ENCODE data around the gene ST8SIA1. TPM values are rescaled to one million over a fixed set of nuclear protein-coding genes. Genes with fewer than 3 reads are reported as not detected.

ST8SIA1 gene
- total RNA-seq, 2 experiments from 2014 or later: not detected

DNA sequence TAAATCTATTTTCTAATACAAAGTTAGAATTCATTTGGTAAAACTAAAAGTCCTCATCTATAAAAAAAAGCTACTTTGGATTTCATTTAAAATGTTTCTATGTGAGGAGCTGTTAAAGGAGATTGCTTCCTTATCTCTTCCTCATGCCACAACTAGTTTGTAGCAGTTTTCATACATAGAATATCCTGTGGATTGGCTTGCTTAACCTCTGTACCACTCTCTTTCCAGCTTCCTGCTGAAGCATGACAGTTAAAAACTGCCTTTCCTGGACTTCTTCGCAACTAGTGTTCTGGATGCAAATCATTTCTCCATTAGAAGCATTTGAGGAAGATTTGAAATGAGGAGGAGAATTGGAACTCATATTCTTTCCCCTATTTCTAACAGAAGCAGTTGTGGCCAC lies 49.6 kb downstream of the ST8SIA1 start:
- TF ChIP-seq, protein P1, sequence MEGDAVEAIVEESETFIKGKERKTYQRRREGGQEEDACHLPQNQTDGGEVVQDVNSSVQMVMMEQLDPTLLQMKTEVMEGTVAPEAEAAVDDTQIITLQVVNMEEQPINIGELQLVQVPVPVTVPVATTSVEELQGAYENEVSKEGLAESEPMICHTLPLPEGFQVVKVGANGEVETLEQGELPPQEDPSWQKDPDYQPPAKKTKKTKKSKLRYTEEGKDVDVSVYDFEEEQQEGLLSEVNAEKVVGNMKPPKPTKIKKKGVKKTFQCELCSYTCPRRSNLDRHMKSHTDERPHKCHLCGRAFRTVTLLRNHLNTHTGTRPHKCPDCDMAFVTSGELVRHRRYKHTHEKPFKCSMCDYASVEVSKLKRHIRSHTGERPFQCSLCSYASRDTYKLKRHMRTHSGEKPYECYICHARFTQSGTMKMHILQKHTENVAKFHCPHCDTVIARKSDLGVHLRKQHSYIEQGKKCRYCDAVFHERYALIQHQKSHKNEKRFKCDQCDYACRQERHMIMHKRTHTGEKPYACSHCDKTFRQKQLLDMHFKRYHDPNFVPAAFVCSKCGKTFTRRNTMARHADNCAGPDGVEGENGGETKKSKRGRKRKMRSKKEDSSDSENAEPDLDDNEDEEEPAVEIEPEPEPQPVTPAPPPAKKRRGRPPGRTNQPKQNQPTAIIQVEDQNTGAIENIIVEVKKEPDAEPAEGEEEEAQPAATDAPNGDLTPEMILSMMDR (conservative IDR thresholded peaks at IDR 0.05; ENCODE audit: low read length): no peak
- no peak for TF ChIP-seq EZH2phosphoT487 (IDR thresholded peaks at IDR 0.05; ENCODE audit: borderline replicate concordance, low read depth, low read length)
- Histone ChIP-seq H3K79me2 (ENCODE audit: insufficient read depth, low read depth, low read length) (no peaks in the 10 kb centered on the region), H3K4me3 (ENCODE audit: low read depth, low read length, poor library complexity, severe bottlenecking) (no peak overlapping the region), H3K4me1 (ENCODE audit: insufficient read depth, low read length, poor library complexity, severe bottlenecking) (no peaks in the 10 kb centered on the region), H3K4me2 (ENCODE audit: low read length) (no peak overlapping the region), H3K9me2 (ENCODE audit: insufficient read depth, low read length) (no peaks in the 10 kb centered on the region), H3K36me3 (ENCODE audit: insufficient read depth, low read length) (no peaks in the 10 kb centered on the region), H2AFZ (ENCODE audit: low read length) (no peak overlapping the region), H4K20me1 (ENCODE audit: insufficient read depth, low read length) (no peaks in the 10 kb centered on the region), H3K9me3 (ENCODE audit: low read length) (no peaks in the 10 kb centered on the region), H3K27ac (ENCODE audit: low read depth, low read length, poor library complexity, severe bottlenecking) (no peak overlapping the region)
- ChIA-PET POLR2A (no interaction called here), CTCF (ENCODE audit: unreplicated experiment) (no interaction called here)
- intact Hi-C loops (cut with micrococcal nuclease; ENCODE audit: unreplicated experiment): no loop called here
- DNase-seq (ENCODE audit: low spot score): no peak
- no TSS peak for BruUV-seq (replicated peaks)

DNA sequence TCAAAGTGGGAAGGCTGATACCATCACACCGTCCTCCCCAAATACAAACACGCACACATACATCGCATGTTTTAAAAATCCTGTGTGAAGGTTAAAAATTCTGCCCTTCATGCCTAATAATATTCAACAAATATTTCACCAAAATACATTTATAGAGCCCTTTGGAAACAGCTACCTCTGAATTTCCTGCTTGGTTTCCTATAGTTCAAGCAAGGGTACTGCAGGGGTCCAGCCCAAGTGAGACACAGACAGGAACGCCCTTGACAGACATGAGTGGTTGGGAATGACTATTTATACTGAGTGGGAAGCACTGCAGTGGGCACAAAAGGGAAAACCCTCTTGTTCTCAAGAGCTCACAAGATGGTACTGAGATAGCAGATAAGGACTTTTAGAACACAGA lies 51.0 kb downstream of the ST8SIA1 start:
- intact Hi-C loops (cut with micrococcal nuclease; ENCODE audit: unreplicated experiment): no loop called here
- CTCF ChIA-PET (ENCODE audit: unreplicated experiment): no interaction called here
- Histone ChIP-seq H2AFZ (ENCODE audit: low read length) (no peak overlapping the region), H3K4me3 (ENCODE audit: low read depth, low read length, poor library complexity, severe bottlenecking) (no peak overlapping the region), H3K79me2 (ENCODE audit: insufficient read depth, low read depth, low read length) (no peaks in the 10 kb centered on the region), H3K9me3 (ENCODE audit: low read length) (no peaks in the 10 kb centered on the region), H3K4me2 (ENCODE audit: low read length) (no peak overlapping the region), H3K9me2 (ENCODE audit: insufficient read depth, low read length) (no peaks in the 10 kb centered on the region), H3K36me3 (ENCODE audit: insufficient read depth, low read length) (no peaks in the 10 kb centered on the region), H4K20me1 (ENCODE audit: insufficient read depth, low read length) (no peaks in the 10 kb centered on the region), H3K27ac (ENCODE audit: low read depth, low read length, poor library complexity, severe bottlenecking) (no peak overlapping the region), H3K4me1 (ENCODE audit: insufficient read depth, low read length, poor library complexity, severe bottlenecking) (no peaks in the 10 kb centered on the region)
- no peak for TF ChIP-seq EZH2phosphoT487 (IDR thresholded peaks at IDR 0.05; ENCODE audit: borderline replicate concordance, low read depth, low read length)
- TF ChIP-seq, protein P1 (conservative IDR thresholded peaks at IDR 0.05; ENCODE audit: low read length): no peak
- DNase-seq (ENCODE audit: low spot score): no peak
- POLR2A ChIA-PET: no interaction called here
- no TSS peak for BruUV-seq (replicated peaks)

DNA sequence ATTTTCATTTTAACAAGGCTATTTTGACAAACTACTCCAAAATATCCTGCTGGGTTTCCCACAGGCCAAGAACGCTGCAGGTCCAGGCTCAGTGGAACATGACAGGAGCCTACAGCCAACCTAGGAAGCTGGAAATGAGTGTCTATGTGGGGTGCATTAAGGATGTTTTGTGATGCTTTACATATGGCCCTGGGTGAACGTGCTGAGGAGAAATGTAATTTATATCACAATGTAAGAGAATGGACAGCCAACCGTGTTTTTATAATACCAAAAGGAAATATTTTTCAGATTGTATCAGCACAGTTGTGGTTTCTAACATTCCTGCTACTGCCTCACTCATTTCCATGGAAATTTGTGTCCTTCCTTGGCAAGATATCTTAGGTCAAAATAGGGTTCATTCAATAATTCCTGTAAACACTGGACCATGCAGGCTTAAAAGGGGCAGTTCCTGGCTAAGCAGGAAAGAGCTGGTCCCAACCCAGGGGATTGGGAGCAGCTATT lies 51.5 kb downstream of the ST8SIA1 start:
- no peaks in the 10 kb centered on the region for H3K9me2 ChIP-seq (ENCODE audit: insufficient read depth, low read length)
- H3K9me3 ChIP-seq (ENCODE audit: low read length): no peaks in the 10 kb centered on the region
- CTCF ChIA-PET (ENCODE audit: unreplicated experiment): no interaction called here
- no peaks in the 10 kb centered on the region for H3K79me2 ChIP-seq (ENCODE audit: insufficient read depth, low read depth, low read length)
- intact Hi-C loops (cut with micrococcal nuclease; ENCODE audit: unreplicated experiment): no loop called here
- H3K4me1 ChIP-seq (ENCODE audit: insufficient read depth, low read length, poor library complexity, severe bottlenecking): no peaks in the 10 kb centered on the region
- H2AFZ ChIP-seq (ENCODE audit: low read length): no peak overlapping the region
- TF ChIP-seq, protein P1 (conservative IDR thresholded peaks at IDR 0.05; ENCODE audit: low read length): no peak
- TF ChIP-seq EZH2phosphoT487 (IDR thresholded peaks at IDR 0.05; ENCODE audit: borderline replicate concordance, low read depth, low read length): no peak
- H3K36me3 ChIP-seq (ENCODE audit: insufficient read depth, low read length): no peaks in the 10 kb centered on the region
- POLR2A ChIA-PET: interaction anchor here (0.6 to 0.7 kb wide), 2 partner anchors 283 to 450 kb away, joined by 3 read pairs; no protein-coding TSS in a partner anchor
- no peak for DNase-seq (ENCODE audit: low spot score)
- BruUV-seq (replicated peaks): no TSS peak
- no peak overlapping the region for H3K4me3 ChIP-seq (ENCODE audit: low read depth, low read length, poor library complexity, severe bottlenecking)
- H3K27ac ChIP-seq (ENCODE audit: low read depth, low read length, poor library complexity, severe bottlenecking): no peak overlapping the region
- no peak overlapping the region for H3K4me2 ChIP-seq (ENCODE audit: low read length)
- no peaks in the 10 kb centered on the region for H4K20me1 ChIP-seq (ENCODE audit: insufficient read depth, low read length)
